GM23338 (cell line): ENCODE results near the gene SCIN.
"Not testable (repeated sequence)": the region's sequence is repeated elsewhere in the genome, so short reads cannot be mapped to it uniquely, and the experiment has no call there.

Experiments used
- CTCF ChIP-seq, 2 experiments: fragments of 200-600 bp in 1 of 2; sonication (generic) in 1 of 2; conservative IDR thresholded peaks; 2 replicates each; pipeline versions ENCODE4 v1.5.1 to v1.6.1; 2016 to 2017; ENCODE audit warnings: antibody characterized with exemption in 2 of 2, low read depth in 2 of 2, mild to moderate bottlenecking in 2 of 2, moderate library complexity in 1 of 2
- EZH2 ChIP-seq: fragments of 200-600 bp; sonication (generic); IDR thresholded peaks from one replicate; pipeline ENCODE4 v1.8.0; 2017; ENCODE audit warnings: antibody characterized with exemption, mild to moderate bottlenecking, low read depth; ENCODE audit not compliant: unreplicated experiment

DNA sequence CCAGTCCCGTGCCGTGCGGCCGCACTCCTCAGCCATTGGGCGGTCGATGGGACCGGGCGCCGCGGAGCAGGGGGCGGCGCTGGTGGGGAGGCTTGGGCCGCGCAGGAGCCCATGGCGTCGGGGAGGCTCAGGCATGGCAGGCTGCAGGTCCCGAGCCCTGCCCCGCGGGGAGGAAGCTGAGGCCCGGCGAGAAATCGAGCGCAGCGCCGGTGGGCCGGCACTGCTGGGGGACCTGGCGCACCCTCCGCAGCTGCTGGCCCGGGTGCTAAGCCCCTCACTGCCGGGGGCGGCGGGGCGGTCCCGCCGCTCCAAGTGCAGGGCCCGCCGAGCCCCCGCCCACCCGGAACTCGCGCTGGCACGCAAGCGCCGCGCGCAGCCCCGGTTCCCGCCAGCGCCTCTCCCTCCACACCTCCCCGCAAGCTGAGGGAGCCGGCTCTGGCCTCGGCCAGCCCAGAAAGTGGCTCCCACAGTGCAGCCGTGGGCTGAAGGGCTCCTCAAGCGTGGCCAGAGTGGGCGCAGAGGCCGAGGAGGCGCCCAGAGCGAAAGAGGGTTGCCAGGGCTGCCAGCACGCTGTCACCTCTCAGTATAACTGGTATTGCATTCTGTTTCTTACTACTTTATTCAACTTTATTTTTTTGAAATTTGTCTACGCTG, 14.3 kb upstream of the SCIN start:
- TF ChIP-seq CTCF (conservative IDR thresholded peaks at IDR 0.05; ENCODE audit: low read depth in 2 of 2); EZH2: not testable (repeated sequence)
